Stimulated activated CD8-positive, alpha-beta memory T cell treated with anti-CD3 and anti-CD28 coated beads, Interleukin-12 subunit alpha, Interleukin-12 subunit beta, amount 100 ng/mL, for 24 hours (primary cell): ENCODE results near the gene MADCAM1.
"Not testable (repeated sequence)": the region's sequence is repeated elsewhere in the genome, so short reads cannot be mapped to it uniquely, and the experiment has no call there.

Experiments used
- DNase-seq: peaks from one replicate; pipeline ENCODE4 v3.0.0-alpha.2; 2020; ENCODE audit errors: extremely low read depth

The MADCAM1 gene

GRCh38 chr19:465056-465816 is 31.1 kb upstream of the MADCAM1 start:
- no peak for DNase-seq

- DNase-seq = no peak
These were observed 28.7 kb upstream of the MADCAM1 start for GRCh38 chr19:467554-467953.

DNA sequence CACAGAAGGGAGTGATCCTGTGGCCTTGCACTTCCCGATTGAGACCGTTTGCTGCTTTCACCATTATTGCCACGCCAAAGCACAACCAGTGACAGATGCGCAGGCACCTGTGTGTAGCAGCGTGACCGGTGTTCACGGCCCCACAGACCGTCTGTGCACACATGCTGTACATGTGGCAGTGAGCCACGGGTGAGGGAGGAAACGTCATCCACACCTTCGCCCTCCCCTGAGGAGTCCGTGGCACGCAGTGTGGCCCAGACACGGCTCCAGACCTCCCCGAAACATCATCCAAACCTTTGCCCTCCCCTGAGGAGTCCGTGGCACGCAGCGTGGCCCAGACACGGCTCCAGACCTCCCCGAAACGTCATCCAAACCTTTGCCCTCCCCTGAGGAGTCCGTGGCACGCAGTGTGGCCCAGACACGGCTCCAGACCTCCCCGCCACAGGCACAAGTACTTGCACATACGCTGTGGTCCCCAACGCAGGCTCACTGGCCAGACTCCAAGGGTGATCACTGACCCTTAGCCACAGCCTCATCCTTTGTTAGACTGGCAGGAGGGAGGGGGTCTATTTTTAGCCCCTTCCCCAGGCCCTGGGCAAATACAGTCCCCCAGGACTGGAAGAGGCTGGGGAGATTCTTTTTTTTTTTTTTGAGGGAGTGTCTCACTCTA is 27.6 kb upstream of the MADCAM1 start:
- DNase-seq = no peak

DNA sequence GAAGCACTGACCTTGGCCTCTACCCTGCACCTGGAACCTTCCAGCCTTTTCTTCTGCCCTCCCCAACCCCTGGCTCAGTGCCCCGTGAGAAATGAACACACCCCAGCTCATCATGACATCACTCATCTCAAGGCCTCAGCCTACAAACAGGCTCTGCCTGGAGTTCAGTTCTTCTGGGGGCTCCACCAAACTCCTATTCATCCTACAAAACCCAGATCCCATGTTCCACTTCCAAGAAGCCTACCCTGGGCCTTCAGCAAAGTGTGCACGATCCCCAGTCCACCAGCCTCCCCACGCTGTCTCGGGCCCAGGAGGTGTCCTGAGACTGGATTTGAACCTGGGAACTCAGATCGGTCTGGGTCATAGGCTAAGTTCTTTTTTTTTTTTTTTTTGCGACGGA is 26.5 kb upstream of the MADCAM1 start:
- DNase-seq = no peak

- DNase-seq = no peak
These were observed 25.6 kb upstream of the MADCAM1 start for GRCh38 chr19:470701-471100.

GRCh38 chr19:472005-472858 is 24.1 kb upstream of the MADCAM1 start:
- DNase-seq = no peak

GRCh38 chr19:474126-475078 is 21.9 kb upstream of the MADCAM1 start:
- DNase-seq = no peak

DNA sequence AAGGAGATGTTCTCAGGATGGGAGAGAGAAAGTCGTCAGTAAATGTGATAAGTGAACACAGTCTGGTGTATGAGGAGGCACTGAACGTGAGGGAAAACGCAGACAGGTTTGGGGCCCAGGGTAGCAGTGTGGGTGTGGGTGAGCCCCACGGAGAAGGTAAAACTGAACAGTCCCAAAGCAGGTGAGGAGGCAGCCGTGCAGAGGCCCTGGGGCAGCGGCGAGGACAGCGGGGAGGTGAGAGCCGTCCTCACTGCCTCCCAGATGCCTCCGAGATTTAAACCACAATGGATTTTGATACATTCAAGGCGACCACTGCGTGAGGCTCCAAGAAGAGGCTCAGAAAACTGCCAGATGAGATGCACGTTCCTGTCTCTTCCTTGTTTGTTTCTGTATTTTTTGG is 20.9 kb upstream of the MADCAM1 start:
- DNase-seq = no peak

DNA sequence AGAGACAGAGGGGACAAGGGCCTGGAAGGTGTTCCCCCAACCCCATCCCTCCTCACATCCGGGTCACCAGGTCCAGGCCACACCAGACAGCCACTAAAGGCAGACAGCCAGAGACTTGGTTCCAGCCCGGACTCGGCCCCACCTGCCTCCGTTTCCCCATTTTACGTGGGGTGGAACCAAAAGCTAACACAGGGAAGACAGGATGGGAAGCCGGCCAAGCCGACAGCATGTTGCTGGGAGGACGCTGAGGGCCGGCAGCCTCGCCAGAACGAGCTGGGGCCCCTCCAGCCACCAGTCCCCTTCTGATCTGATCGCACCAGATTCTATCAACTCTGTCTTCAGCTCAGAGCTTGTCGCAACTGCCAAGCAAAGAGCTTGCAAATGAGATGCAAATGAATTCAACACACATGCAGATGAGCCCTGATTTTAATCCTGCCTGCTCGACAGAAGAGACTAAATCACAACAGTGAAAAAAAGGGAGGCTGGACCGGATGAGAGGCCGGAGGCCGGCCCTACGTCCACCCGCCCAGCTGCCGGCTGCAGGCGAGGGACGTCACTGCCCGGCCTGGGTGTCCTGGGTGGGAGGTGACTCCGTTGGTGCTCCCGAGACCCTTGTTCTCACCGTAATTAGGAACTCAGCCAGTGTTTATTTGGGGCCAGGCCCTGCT is 17.9 kb upstream of the MADCAM1 start:
- DNase-seq = no peak

GRCh38 chr19:478976-479375 is 17.3 kb upstream of the MADCAM1 start:
- DNase-seq = no peak

DNA sequence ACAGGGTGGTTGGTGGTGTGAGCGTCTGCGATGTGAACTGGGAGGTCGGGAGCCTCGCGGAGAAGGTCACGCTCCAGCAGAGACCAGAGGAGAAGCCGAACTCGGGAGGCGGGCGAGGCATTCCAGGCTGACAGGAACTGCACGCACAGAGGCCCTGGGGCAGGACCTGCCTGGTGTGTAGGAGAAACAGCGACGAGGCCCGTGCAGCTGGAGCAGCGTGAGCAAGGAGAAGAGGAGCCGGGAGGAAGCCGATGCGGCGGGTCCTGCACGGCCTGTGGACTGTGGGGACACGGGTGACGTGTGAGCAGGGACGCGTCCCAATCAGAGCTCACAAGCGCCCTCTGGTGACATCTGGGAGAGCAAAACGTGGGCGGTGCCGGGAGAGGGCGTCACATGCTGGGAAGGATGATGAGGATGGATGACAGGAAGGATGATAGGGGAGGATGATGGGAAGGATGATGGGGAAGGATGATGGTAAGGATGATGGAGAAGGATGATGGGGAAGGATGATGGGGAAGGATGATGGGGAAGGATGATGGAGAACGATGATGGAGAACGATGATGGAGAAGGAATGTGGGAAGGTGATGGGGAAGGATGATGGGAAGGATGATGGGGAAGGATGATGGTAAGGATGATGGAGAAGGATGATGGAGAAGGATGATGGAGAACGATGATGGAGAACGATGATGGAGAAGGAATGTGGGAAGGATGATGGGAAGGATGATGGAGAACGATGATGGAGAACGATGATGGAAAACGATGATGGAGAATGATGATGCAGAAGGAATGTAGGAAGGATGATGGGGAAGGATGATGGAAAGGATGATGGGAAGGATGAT is 16.1 kb upstream of the MADCAM1 start:
- no peak for DNase-seq

DNA sequence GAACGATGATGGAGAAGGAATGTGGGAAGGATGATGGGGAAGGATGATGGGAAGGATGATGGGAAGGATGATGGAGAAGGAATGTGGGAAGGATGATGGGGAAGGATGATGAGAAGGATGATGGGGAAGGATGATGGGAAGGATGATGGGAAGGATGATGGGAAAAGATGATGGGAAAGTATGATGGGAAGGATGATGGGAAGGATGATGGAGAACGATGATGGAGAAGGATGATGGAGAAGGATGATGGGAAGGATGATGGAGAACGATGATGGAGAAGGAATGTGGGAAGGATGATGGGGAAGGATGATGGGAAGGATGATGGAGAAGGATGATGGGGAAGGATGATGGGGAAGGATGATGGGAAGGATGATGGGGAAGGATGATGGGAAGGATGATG is 15.2 kb upstream of the MADCAM1 start:
- DNase-seq = not testable (repeated sequence)

GRCh38 chr19:482186-483041 is 13.9 kb upstream of the MADCAM1 start:
- no peak for DNase-seq

DNA sequence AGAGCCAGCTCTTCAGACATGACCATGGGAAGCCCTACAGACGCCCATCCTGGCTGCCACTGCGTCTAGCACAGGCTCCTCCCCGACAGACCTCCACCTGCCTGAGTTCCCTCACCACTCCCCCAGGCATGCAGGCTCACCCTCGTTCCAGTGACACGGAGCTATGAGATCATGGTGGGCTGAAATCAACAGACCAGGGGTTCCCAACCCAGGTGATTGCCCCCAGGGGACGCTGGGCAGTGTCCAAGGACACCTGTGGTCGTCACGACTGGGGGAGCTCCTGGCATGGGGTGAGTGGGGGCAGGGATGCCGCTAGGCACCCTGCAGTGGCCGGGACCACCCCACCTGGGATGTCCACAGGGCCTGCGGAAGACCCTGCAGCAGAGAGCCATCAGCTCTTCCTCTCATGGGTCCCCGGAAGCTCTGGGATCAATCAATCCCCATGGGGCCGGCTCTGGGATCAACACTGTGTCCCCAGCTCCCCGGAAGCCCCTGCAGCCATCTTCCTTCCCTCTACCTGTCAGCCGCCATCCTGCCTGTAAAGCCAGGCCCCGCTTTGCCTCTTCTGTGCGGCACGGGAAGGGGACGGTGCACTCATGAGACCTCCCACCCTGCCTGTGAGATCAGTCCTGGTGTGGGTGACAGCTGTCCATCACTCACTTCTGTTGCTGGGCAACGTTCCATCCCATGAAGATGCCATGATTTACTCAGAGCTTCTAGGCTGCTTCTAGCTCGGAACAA is 12.8 kb upstream of the MADCAM1 start:
- no peak for DNase-seq

GRCh38 chr19:484494-484893 is 11.8 kb upstream of the MADCAM1 start:
- DNase-seq = no peak

- no peak for DNase-seq
These were observed 11.2 kb upstream of the MADCAM1 start for GRCh38 chr19:485077-485476.

GRCh38 chr19:485583-486236 is 10.6 kb upstream of the MADCAM1 start:
- no peak for DNase-seq
